ENCODE results near the gene OSBPL3. TPM values are rescaled to one million over a fixed set of nuclear protein-coding genes. Genes with fewer than 3 reads are reported as not detected.

Gene OSBPL3
- total and polyA plus RNA-seq, 2 donors (not counting 1 experiment from before 2014, with no cell fraction given) = 13.5 to 67.6 TPM

DNA sequence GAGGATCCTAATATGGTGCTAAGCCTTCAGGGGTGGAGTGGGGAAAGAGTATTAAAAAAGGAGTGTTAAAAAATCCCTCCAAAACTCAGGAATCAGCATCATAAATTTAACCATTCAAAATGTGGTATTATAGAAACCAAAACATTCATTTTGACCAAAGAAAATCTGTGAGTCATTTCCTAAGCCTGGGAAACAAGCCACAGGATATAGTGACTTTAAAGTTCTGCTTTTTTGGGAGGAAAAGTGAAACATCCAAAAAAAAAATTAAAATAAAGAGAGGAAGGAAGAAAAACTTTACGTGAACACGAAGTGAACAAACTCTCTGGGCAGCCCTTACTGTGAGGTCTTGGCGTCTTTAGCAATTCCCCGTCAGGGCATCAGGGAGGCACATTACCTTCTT, 148.7 kb downstream of the OSBPL3 start:
- Histone ChIP-seq H3K27me3 (replicated peaks in 1 of 4; ENCODE audit: control extremely low read depth in 1 of 4, control insufficient read depth in 3 of 4, insufficient read depth in 4 of 4, low read length in 3 of 4) (no peaks in the 10 kb centered on the region), H3K9me3 (ENCODE audit: control extremely low read depth in 1 of 3, control insufficient read depth in 2 of 3, insufficient read depth in 1 of 3, low read length in 2 of 3) (no peaks in the 10 kb centered on the region), H3K79me2 (ENCODE audit: control insufficient read depth, insufficient read depth, low read length) (peaks cover 5% of the 10 kb centered on the region), H3K36me3 (replicated peaks in 1 of 2; ENCODE audit: control extremely low read depth in 1 of 2, control insufficient read depth in 1 of 2, extremely low read depth in 1 of 2, insufficient read depth in 2 of 2, low read length in 1 of 2) (peaks cover 1 to 13% of the 10 kb centered on the region in 2 experiments), H3K9ac (ENCODE audit: low read length) (no peak overlapping the region), H2AFZ (ENCODE audit: insufficient read depth, low read depth, low read length, poor library complexity, severe bottlenecking) (no peak overlapping the region), H3K4me2 (replicated peaks; ENCODE audit: low read depth, low read length, poor library complexity, severe bottlenecking) (peak overlapping the region; percentile 23), H3K27ac (ENCODE audit: low read length in 2 of 2) (peak overlapping the region in 1 of 2 donors; percentile 97), H3K4me3 (ENCODE audit: control extremely low read depth in 1 of 5, extremely low read depth in 1 of 5, insufficient read depth in 1 of 5, low read depth in 2 of 5, low read length in 4 of 5) (no peak overlapping the region), H3K4me1 (ENCODE audit: control insufficient read depth in 2 of 2, insufficient read depth in 2 of 2, low read length in 2 of 2) (peaks cover 55 to 60% of the 10 kb centered on the region in 2 donors), H4K20me1 (ENCODE audit: control insufficient read depth, insufficient read depth, low read length, poor library complexity, severe bottlenecking) (no peaks in the 10 kb centered on the region)
- peak overlapping the region; percentile 35 for H3K4me3 Mint-ChIP-seq
- H3K27ac Mint-ChIP-seq = peak overlapping the region; percentile 67
- 41% methylated on average over 3 of the region's 4 CpGs for WGBS (ENCODE audit: insufficient coverage)
- DNase-seq (no peak), ATAC-seq (ENCODE audit: low read depth) (no peak)
- H3K4me1 Mint-ChIP-seq = peaks cover 72% of the 10 kb centered on the region
- no peaks in the 10 kb centered on the region for H3K9me3 Mint-ChIP-seq (ENCODE audit: insufficient read depth)
- no peaks in the 10 kb centered on the region for H3K27me3 Mint-ChIP-seq
- POLR2A ChIA-PET = no interaction called here
- CTCF ChIA-PET = interaction anchor here (1.2 to 11.7 kb wide), 3 partner anchors 10 to 263 kb away, joined by 5 to 129 read pairs (median 7); no protein-coding TSS in a partner anchor
- intact Hi-C loops (cut with micrococcal nuclease) = loop anchor here (10.0 kb wide), 1 partner anchor 1646 kb away; the partner anchor contains the start of gene NUP42
- TF ChIP-seq, protein P1, sequence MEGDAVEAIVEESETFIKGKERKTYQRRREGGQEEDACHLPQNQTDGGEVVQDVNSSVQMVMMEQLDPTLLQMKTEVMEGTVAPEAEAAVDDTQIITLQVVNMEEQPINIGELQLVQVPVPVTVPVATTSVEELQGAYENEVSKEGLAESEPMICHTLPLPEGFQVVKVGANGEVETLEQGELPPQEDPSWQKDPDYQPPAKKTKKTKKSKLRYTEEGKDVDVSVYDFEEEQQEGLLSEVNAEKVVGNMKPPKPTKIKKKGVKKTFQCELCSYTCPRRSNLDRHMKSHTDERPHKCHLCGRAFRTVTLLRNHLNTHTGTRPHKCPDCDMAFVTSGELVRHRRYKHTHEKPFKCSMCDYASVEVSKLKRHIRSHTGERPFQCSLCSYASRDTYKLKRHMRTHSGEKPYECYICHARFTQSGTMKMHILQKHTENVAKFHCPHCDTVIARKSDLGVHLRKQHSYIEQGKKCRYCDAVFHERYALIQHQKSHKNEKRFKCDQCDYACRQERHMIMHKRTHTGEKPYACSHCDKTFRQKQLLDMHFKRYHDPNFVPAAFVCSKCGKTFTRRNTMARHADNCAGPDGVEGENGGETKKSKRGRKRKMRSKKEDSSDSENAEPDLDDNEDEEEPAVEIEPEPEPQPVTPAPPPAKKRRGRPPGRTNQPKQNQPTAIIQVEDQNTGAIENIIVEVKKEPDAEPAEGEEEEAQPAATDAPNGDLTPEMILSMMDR (IDR thresholded peaks at IDR 0.05) = no peak
- no peak for TF ChIP-seq EZH2 (IDR thresholded peaks at IDR 0.05; ENCODE audit: borderline replicate concordance, insufficient read depth, low read depth, low read length, poor library complexity, severe bottlenecking)

DNA sequence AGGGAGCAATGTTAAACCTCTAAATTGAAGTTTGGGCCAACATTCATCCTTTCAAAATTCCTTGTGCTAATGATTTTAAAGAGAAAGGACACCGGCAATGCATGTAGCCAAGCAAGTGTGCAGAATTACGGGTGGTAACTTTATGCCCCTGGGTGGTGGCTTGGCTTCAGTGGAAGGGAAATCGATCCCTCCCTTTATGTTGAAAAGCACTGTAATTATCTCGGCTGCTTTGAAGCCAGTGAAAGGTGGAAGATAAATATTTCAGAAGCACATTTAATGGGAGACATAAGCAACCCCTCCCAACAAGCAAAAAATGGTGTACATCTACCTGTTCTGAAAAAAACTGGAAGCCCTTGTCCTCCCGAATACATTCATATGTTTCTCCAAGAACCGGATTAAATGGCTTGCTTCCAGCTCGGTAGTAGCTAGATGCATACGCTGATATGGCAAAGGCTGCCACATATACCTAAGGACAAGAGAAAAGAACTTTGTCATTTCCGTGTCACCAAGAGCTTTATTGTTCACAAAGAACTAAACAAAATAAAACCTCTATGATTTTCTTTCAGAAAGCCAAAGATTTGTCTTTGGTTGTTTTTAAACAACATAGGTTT, 149.4 kb downstream of the OSBPL3 start:
- Histone ChIP-seq H4K20me1 (ENCODE audit: control insufficient read depth, insufficient read depth, low read length, poor library complexity, severe bottlenecking) (no peaks in the 10 kb centered on the region), H3K27me3 (replicated peaks in 1 of 4; ENCODE audit: control extremely low read depth in 1 of 4, control insufficient read depth in 3 of 4, insufficient read depth in 4 of 4, low read length in 3 of 4) (no peaks in the 10 kb centered on the region), H3K9me3 (ENCODE audit: control extremely low read depth in 1 of 3, control insufficient read depth in 2 of 3, insufficient read depth in 1 of 3, low read length in 2 of 3) (no peaks in the 10 kb centered on the region), H3K4me3 (ENCODE audit: control extremely low read depth in 1 of 5, extremely low read depth in 1 of 5, insufficient read depth in 1 of 5, low read depth in 2 of 5, low read length in 4 of 5) (no peak overlapping the region), H3K27ac (ENCODE audit: low read length in 2 of 2) (no peak overlapping the region), H3K4me1 (ENCODE audit: control insufficient read depth in 2 of 2, insufficient read depth in 2 of 2, low read length in 2 of 2) (peaks cover 57 to 63% of the 10 kb centered on the region in 2 donors), H3K36me3 (replicated peaks in 1 of 2; ENCODE audit: control extremely low read depth in 1 of 2, control insufficient read depth in 1 of 2, extremely low read depth in 1 of 2, insufficient read depth in 2 of 2, low read length in 1 of 2) (peaks cover 1 to 14% of the 10 kb centered on the region in 2 experiments), H2AFZ (ENCODE audit: insufficient read depth, low read depth, low read length, poor library complexity, severe bottlenecking) (no peak overlapping the region), H3K79me2 (ENCODE audit: control insufficient read depth, insufficient read depth, low read length) (peaks cover 5% of the 10 kb centered on the region), H3K4me2 (replicated peaks; ENCODE audit: low read depth, low read length, poor library complexity, severe bottlenecking) (no peak overlapping the region), H3K9ac (ENCODE audit: low read length) (no peak overlapping the region)
- ATAC-seq (ENCODE audit: low read depth) (no peak), DNase-seq (no peak)
- TF ChIP-seq, protein P1 (IDR thresholded peaks at IDR 0.05) = no peak
- no peak for TF ChIP-seq EZH2 (IDR thresholded peaks at IDR 0.05; ENCODE audit: borderline replicate concordance, insufficient read depth, low read depth, low read length, poor library complexity, severe bottlenecking)
- Mint-ChIP-seq H3K27me3 (no peaks in the 10 kb centered on the region), H3K4me3 (no peak overlapping the region), H3K27ac (peak overlapping the region; percentile 12), H3K9me3 (ENCODE audit: insufficient read depth) (no peaks in the 10 kb centered on the region), H3K4me1 (peaks cover 72% of the 10 kb centered on the region)
- POLR2A ChIA-PET = no interaction called here
- WGBS (ENCODE audit: insufficient coverage) = 96% methylated on average over 3 of the region's 9 CpGs
- intact Hi-C loops (cut with micrococcal nuclease) = loop anchor here (10.0 kb wide), 1 partner anchor 1646 kb away; the partner anchor contains the start of gene NUP42
- CTCF ChIA-PET = interaction anchor here (1.2 to 11.7 kb wide), 3 partner anchors 9 to 263 kb away, joined by 5 to 129 read pairs (median 7); no protein-coding TSS in a partner anchor

All from B cell (primary cell).